Mesenteric fat pad (tissue), 1 donor: ENCODE data around the gene TMEM255B. TPM values are rescaled to one million over a fixed set of nuclear protein-coding genes. Genes with fewer than 3 reads are reported as not detected.

Experiments used
- DNase-seq: peaks from one replicate; pipeline ENCODE4 v3.0.0-alpha.2; 2020; ENCODE audit warnings: low spot score
- total RNA-seq: library from RNA; stranded (reverse); fragmentation: NEBNext Ultra II Directional; extraction: Animal tissue kit (Norgen Biotek cat#: 25700); gene quantifications from one replicate; pipeline ENCODE4 v1.2.1, GENCODE V29; 2021
- donor health status: DM: yes; HTN: yes; CAD: no.

The TMEM255B gene
- total RNA-seq, 1 donor from 2014 or later = 22.7 TPM

DNA sequence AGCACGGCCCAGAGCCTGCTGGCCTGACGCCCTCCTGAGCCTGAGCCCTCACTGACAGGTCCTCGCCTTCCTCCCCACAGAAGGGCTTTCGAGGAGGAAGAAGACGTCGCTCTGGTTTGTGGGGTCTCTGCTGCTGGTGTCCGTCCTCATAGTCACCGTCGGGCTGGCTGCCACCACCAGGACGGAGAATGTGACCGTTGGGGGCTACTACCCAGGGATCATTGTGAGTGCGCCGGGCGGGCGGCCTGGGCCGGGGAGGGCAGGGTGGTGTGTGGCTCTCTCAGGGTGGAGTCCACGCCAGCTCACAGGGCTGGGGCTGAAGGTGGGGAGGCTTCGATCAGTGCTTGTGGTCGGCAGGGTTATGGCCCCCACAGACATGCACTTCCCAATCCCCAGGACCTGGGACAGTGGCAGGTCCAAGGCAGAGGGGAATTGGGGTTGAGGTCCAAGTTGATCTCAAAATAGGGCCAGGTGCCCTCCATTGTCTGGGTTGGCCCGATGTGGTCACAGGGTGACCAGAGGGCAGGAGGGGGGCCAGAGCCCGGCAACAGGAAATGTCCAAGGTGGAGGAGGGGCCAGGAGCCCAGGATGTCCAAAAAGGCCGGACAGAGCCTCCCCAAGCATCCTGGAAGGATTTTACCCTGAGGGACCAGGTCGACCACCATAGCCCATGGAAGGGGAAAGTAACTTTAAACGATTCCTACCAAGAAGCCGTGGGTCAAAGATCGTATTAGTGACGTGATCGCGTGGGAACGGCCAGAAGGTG, 7.2 kb downstream of the TMEM255B start:
- peak; percentile 60 for DNase-seq

DNA sequence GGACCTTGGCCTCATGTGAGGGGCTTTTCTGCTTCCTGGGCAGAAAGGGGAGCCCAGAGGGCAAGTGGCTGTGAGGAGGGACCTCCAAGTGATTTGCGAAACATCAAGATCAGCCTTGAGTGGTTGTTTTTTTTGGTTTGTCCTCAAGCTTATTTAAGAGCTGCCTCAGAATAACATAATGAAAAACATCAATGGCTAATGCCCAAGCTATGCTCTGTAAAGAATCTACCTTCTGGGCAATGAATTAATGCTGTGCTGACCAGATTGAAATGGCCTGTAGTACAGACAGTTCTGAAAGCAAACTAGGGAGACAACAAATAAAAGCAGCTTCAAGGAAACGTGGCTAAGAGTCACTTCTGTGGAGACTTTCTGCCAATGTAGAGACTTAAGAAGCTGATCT, 8.3 kb downstream of the TMEM255B start:
- DNase-seq = no peak

DNA sequence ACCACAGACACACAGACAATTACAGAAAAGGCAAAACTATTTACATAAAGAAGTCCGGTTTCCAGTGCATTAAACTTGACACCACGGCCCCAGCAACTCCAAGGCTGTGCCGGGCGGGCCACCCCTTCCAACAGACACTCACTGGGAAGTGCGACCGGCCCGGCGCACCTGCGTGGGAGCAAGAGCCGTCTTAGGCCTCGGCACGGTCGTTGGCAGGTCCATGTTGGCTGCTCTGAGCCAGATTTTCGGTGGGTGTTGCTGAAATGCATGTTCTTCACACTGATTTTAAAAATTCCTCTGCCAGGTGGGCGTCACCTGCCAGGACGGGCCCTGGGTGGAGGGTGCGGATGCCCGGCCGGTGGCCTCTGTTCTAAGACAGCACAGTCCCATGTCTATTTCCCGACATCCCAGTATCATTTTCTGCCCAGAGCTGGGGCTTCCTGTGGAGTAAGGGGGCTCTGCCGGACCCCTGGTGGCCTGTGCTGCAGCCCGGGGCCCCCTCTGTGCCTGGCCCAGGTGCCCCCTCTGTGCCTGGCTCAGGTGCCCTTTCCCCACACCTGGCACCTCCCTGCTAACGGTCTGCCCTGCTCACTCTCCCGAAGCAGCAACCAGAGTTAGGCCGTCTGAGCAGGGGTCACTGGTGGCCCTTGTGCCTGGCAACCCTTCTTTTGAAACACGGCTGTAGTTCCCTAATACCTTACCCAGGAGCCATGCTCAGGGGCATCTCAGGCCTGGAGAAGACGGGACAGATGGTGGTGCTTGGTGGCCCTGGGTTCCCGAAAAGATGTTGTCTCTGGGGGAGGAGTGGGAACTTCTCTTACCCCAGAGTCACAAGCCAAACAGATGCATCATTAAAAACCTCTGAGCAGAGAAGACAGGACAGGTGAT, 9.2 kb downstream of the TMEM255B start:
- peak; percentile 69 for DNase-seq

DNA sequence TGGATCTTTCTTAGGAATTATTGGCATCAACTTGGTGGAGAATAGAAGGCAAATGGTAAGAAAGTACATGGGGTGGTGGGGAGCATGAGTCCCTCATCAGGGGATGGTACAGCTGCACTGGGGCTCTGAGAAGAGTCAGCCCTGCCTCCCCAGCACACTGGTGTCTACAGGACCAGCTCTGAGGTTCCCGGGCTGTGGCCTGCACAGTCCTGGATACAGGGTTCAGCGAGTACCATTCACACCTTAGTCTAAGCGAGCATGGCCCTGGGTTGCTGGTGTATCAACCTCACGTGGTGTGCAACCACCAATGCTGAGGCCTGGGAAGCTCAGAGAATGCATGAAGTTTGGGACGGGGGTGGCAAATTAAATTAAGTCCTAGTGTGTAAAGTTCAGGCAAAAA, 10.1 kb downstream of the TMEM255B start:
- DNase-seq = no peak

DNA sequence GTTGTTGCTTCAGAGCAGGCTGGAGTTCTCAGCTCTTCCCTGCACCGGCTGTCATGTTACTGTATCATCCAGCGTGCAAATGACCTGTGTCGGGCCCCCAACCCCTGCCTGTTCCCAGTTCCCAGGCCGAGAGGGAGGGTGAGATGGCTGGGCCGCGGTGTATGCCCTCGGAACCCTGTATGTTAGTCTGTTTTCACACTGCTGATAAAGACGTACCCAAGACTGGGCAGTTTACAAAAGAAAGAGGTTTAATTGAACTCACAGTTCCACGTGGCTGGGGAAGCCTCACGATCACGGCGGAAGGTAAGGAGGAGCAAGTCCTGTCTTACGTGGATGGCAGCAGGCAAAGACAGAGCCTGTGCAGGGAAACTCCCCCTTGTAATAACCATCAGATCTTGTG, 10.9 kb downstream of the TMEM255B start:
- peak; percentile 78 for DNase-seq

DNA sequence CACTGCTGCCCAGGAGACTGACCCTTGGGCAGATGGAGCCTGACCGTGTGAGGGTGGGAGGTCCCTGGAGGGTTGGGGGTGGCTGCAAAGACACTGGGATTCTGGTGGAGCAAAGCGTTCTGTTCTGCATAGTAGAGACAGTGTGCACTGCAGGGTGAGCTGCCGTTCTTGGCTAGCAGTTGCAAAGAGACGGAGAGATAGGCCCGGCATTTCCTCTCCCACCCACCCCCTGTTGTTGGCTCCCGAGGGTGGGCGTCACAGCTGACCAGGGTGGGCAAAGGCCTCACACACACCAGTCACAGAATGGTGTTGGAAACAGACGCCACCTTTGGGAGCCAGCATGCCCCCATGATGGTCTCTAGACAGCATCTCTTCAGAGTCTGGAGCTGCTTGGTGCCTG, 11.4 kb downstream of the TMEM255B start:
- peak; percentile 35 for DNase-seq

DNA sequence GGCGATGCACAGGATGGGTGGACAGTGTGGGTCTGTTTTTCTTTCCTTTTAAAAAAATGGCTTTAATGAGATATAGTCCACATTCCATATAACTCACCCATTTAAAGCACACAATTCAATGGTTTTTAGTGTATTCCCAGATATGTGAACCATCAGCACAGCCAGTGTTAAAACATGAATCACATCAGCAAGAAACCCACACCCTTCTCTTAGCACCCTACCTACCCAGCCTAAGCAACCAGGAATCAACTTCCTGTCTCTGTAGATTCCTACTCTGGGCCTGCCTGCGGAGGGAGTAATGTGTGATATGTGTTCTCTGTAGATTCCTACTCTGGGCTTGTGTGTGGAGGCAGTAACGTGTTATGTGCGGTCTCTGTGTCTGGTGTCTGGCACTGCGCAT, 11.9 kb downstream of the TMEM255B start:
- DNase-seq = no peak

DNA sequence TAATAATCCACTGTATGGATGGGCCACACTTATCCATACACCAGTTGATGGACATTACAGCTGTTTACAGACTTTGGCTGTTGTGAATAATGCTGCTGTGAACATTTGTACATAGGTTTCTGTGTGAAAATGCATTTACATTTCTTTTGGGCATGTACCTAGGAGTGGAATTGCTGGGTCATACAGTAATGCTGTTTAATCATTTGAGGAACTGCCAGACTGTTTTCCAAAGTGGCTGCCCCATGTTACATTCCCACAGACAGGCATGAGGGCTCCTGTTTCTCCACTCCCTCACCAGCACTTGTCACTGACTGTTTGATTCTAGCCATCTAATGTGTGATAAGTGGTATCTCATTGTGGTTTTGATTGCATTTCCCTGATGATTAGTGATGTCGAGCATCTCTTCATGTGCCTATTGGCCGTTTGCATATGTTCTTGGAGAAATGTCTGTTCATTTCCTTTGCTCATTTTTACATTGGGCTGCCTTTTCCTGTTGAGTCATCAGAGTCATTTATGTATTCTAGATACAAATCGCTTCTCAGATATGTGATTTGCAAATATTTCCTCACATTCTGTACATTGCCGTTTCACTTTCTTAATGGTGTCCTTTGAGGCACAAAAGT, 12.8 kb downstream of the TMEM255B start:
- DNase-seq = no peak

DNA sequence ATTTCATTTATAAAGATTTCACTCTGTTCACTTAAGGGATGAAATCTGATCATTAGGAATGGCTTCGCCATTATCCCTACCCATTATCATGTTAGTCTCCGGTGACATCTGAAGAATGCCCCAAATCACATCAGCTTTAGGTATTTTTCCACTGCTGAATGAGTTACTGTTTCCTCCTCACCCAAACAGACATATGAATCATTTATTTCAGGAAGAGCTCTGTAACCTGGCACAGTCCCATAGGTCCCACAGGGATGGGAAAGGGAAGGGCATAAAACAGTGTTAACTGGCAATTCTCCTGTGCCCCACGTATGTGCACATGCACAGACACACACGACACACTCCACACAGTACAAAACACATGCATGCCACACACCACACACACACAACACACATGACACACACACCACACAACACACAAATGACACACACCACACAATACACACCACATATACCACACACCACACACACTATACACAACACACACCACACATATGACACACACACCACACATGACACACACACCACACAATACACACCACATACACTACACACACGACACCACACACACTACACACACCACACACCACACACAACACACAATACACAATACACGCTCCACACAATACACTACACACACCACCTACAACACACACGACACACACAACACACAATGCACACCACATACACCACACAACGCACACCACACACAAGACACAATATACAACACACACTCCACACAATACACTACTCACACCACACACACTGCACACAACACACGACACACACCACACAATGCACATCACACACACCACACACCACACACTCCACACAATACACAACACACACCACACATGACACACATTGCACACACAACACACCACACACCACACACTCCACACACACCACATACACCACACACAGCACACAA, 15.4 kb downstream of the TMEM255B start:
- DNase-seq = peak; percentile 57

DNA sequence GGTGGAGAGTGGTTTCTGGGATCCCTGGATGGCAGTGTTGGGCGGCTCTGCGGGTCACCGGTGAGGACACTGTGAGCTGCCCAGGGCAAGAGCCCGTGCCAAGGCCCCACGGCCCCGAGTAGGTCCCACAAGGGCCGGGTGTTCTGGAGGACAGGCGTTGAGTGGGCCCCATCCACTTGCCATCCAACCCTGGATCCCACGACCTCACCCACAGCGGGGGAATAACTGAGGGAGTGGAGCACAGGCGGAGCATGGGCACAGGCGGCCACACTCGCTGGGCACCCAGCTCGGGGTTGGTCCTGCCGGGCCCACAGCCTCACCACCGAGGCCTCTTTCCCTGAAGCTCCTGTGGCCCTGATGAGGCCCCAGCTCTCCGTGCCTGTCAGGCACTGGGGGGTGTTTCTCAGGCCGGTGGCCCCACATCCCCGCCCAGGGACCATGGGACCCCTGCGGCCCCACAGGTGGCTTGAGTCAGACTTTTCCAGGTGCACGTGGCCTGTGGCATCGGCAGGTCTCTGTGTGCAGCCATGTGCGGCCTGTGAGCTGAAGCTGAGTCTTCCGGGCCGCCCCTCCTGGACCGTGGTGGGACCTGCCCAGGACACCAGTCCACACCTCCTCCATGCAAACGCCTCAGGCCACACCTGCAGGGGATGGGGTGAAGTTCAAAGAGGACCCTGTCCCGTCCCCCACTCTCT, 16.6 kb downstream of the TMEM255B start:
- peak; percentile 84 for DNase-seq

DNA sequence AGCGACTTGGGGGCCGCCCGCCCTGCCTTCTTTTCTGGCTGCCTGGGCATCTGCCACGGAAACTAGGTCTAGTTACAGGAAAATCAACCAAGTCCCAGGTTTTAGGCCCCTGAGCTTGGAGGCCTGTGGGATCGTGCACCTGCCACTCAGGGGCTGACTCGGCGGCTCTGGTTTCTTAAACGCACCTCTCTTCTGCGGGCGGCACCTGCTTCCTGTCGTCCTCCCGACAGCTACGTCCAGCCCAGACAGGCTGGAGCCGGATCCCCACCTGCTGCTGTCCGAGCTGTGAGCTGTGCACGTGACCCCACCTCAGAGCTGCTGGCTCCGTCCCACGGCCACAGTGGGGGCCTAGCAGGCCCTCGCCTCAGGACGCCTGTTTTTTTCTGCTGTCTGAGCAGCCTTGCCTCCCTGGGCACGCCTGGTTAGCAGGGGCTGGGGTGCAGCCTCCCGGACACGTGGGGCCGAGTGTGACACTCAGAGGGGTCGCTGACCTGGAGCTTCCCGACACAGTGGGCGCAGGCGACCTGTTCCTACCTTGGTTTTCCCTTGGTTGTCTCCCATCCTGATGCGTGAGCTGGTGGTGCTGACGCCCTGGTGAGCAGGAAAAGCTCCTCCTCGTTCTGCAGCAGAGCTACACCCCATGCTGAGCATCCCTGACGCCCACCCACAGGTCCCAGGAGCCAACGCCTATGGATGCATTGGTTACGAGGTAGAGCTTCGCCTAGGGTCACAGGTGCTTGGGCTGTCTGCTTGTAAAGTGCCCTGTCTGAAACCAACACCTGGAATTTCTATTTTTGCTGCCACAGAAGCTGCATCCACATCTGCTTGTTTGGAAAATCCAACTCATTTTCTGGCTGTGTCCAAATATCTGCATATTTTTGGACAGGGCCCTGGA, 17.5 kb downstream of the TMEM255B start:
- peak; percentile 88 for DNase-seq

DNA sequence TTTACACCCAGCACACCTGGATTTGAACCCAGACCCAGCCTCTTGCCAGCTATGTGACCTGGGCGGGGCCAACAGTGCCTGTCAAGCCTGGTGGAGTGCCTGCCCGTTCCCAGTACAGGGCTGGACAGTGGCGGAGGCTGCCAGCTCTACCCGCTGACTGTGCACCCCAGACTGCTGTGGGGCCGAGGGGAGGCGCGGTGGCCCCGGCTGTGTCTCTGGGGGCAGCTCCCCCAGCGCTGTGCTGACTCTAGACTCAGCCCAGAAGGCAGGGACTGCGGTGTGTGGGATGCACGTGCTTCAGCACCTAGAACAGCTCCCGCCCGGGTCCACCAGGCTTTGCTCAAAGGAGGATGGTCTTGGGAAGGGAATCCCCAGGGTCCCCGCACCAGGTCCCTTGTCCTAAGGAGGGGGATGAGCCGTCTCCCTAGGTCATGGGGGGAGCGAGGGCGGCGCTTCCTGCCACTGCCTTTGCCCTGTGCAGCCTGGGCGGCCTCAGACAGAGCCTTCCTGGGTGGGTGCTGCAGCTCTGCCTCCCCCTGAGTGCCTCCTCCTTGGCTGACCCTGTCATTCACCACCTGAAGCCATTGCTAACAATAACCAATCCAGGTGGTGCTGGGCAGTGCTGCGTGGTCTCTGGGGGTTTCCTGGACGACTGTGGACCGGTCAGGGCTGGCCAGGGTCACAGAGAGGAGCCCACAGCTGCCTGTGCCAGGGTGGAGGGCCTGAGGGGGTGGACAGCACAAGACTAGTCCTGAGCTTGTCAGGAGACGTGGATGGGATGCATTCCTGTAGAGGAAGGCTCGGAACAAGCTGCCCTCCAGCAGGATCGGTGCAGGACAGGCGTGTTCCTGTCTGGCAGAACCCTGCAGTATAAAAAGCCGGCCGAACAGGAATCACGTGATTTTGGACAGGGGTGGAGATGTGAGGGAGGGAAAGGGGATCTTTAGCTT, 18.6 kb downstream of the TMEM255B start:
- DNase-seq = peak; percentile 78

DNA sequence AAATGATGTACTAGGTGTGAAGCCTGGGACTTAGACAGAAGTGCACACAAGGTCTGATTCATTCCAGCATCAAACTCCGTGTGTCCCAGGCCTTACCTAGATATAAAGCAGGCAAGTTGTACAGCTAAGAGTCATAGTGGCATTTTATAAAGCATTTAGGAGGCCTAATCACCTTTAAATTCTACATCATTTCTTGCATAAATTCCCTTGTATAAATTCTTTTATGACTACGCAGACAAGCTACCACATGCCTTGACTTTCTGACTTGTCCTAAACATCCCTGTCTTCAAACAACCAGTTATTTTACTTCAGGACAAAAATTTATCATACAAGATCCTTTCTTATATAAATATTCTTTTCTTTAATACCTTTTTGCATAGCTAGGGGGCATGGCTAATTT, 22.5 kb downstream of the TMEM255B start:
- no peak for DNase-seq

DNA sequence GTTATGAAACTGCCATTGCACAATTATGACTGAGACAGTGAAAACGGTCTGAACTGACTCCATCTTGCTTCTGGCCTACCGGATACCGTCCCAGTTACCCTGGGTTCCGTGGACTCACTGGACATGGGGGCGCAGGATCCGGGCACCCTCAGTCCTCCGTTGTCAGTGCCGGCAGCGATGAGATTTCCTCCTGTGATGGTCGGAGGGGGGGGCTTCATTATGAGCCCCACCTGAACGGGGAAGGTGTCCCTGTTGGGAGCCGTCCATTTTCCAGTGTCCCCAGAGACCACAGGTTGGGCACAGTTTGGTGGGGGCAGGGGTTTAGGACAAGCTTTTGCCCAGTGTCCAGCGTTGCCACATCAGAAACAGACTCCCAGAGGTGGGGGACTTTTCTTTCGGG, 23.4 kb downstream of the TMEM255B start:
- peak; percentile 30 for DNase-seq

DNA sequence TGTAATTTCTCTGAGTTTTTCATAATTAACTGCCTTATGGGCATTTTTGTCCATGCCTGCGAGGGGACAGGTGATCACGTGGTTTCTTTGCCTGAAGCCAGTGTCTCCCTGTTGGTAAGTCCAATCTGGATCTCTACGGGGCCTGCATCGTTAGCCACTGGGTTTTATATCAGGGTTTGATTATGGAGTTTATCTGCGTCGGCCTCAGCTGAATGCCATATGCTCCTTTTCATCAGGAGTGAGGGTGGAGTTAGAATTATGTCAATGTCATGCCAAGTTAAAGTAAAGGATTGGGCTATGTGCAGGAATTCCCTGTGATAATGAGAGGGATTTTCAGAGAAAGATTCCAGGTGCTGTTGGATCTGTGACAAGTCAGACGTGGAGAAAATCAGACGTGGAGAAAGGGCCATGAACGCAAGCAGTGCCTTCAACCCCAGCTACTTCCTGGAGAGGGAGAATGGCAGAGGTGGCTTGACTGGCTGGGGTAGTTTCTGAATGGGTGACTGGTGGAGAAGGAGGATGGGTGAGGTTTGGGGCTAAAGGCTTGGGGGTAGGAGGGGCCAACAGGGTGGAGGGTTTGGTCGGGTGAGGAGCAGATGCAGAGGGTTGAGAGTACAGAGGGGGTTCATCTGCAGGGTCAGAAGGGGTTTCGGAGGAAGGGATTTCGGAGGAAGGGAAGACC, 24.3 kb downstream of the TMEM255B start:
- DNase-seq = peak; percentile 60

DNA sequence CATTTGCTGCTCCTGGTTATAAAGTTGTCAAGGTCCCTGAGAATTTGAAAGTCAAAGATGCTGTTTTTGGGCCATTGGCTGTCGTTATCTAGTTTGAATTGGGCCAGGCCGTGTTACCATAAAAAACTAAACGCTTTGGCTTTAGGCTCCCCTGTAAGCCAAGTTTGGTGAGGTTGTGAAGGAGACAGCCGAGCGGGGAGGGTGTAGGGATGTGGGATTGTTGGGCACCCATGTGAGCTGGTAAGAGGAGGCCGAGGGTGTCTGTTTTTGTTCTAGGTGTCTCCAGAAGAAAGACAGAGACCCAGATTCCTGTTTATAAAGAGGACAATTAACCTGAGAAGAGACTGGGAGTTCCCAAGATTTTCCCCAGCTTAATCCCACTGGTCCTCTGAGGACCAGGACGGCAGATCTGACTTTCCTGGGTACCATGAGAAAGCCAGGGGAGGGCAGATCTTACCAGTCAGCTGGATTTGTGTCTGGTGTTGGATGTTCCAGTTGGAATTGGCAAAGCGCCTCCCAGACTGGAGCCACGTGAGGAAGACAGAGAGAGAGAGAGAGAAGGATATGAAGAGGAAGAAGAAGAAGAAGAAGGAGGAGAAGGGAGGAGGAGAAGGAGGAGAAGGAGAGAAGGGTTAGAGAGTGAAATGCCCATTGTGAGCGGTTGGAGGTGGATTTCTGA, 25.1 kb downstream of the TMEM255B start:
- peak; percentile 14 for DNase-seq

DNA sequence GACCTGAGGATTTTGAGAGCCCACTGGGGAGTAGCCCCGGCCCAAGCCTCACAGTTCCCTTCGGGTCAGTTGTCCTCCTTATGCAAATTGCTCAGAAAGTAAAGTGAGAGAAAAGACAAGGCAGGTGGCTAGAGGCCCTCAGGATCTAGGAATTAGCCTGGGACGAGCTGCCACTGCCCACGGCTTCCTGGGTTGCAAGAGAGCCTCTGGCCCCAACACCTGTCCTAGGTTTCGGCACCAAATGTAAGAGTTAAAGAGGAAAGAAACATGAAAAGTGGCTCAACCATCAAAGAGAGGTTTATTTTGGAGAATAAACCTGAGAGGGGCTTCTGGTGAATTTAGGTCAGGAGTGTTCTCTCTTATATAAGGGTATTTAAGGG, 25.6 kb downstream of the TMEM255B start:
- peak; percentile 59 for DNase-seq
